ENCODE data around the gene ELAVL4.

Gene ELAVL4

DNA sequence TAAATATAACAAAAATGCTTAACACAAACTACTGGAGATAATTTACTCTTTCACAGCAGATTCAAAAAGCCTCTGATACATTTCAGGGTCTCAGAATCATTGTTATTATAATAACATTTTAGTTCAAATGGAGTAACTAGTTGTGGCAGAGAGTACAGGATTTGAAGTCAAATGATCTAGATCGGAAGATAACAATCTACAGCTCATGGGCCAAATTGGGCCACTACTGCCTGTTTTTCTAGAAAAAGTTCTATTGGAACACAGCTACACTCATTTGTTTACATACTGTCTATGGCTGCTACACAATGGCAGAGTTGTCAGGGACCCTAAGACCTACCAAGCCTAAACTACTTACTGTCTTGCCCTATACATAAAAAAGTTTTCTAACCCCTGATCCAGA, 63.6 kb downstream of the ELAVL4 start:
- H2AK5ac ChIP-seq (ENCODE audit: low read length): no peak overlapping the region
- no peak overlapping the region for H4K5ac ChIP-seq (ENCODE audit: low read length)
- no peak overlapping the region for H2BK5ac ChIP-seq (ENCODE audit: low read length)
- no peak overlapping the region for H3K4me3 ChIP-seq (ENCODE audit: low read length)
- H3K23ac ChIP-seq (ENCODE audit: low read length): no peak overlapping the region
- no peak overlapping the region for H3K56ac ChIP-seq (ENCODE audit: low read length)
- no peak overlapping the region for H4K8ac ChIP-seq (ENCODE audit: low read depth, low read length)
- H3K18ac ChIP-seq (ENCODE audit: low read length): no peak overlapping the region
- H3K27me3 ChIP-seq (ENCODE audit: insufficient read depth, low read length, poor library complexity): no peaks in the 10 kb centered on the region
- WGBS (ENCODE audit: extremely low coverage, insufficient coverage, low lambda C conversion rate): no CpG with 5 or more reads among the region's 1 CpG
- no peak overlapping the region for H2BK15ac ChIP-seq (replicated peaks; ENCODE audit: low read depth)
- H3K36me3 ChIP-seq (ENCODE audit: control insufficient read depth, insufficient read depth, low read length): no peaks in the 10 kb centered on the region
- H2BK120ac ChIP-seq (ENCODE audit: low read depth, low read length): no peak overlapping the region
- H3K27ac ChIP-seq (ENCODE audit: low read depth, low read length): no peak overlapping the region
- no peak overlapping the region for H3K4ac ChIP-seq (ENCODE audit: low read depth, low read length)
- DNase-seq: no peak
- no peaks in the 10 kb centered on the region for H3K4me1 ChIP-seq (ENCODE audit: control insufficient read depth, low read depth, low read length)
- H3K4me2 ChIP-seq (ENCODE audit: low read length): no peak overlapping the region
- no peaks in the 10 kb centered on the region for H3K79me1 ChIP-seq (ENCODE audit: low read length)
- no peaks in the 10 kb centered on the region for H3K79me2 ChIP-seq (ENCODE audit: control insufficient read depth, insufficient read depth, low read length)
- H3K9ac ChIP-seq (ENCODE audit: low read length): no peak overlapping the region

DNA sequence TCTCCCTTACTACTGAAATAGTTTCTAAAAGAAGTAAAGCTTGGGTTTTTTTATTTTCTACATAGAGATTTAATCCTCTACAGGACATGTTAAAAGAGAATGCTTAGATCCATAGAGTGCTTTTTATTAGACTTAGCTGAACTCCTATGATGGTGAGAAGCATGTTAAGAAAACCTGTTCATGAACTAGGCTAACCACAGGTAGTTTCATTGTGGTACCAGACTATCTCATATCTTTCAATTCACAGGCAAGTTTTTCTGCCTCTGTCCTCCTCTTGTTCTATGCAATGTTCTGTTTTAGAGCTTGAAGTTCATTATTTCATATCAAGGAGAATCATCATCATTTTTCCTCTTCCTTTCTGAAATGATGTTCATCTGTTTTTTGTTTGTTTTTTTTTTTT, 65.4 kb downstream of the ELAVL4 start:
- no peak for DNase-seq
- H3K27me3 ChIP-seq (ENCODE audit: insufficient read depth, low read length, poor library complexity): no peaks in the 10 kb centered on the region
- no peak overlapping the region for H4K8ac ChIP-seq (ENCODE audit: low read depth, low read length)
- no peak overlapping the region for H2AK5ac ChIP-seq (ENCODE audit: low read length)
- H2BK5ac ChIP-seq (ENCODE audit: low read length): no peak overlapping the region
- no peak overlapping the region for H2BK120ac ChIP-seq (ENCODE audit: low read depth, low read length)
- H3K4me3 ChIP-seq (ENCODE audit: low read length): no peak overlapping the region
- no peak overlapping the region for H3K27ac ChIP-seq (ENCODE audit: low read depth, low read length)
- no peak overlapping the region for H3K18ac ChIP-seq (ENCODE audit: low read length)
- H3K56ac ChIP-seq (ENCODE audit: low read length): no peak overlapping the region
- H4K5ac ChIP-seq (ENCODE audit: low read length): no peak overlapping the region
- no peak overlapping the region for H3K4ac ChIP-seq (ENCODE audit: low read depth, low read length)
- H2BK15ac ChIP-seq (replicated peaks; ENCODE audit: low read depth): no peak overlapping the region
- H3K23ac ChIP-seq (ENCODE audit: low read length): no peak overlapping the region
- no peaks in the 10 kb centered on the region for H3K79me1 ChIP-seq (ENCODE audit: low read length)
- H3K4me1 ChIP-seq (ENCODE audit: control insufficient read depth, low read depth, low read length): no peaks in the 10 kb centered on the region
- no peaks in the 10 kb centered on the region for H3K79me2 ChIP-seq (ENCODE audit: control insufficient read depth, insufficient read depth, low read length)
- H3K36me3 ChIP-seq (ENCODE audit: control insufficient read depth, insufficient read depth, low read length): no peaks in the 10 kb centered on the region
- no peak overlapping the region for H3K9ac ChIP-seq (ENCODE audit: low read length)
- H3K4me2 ChIP-seq (ENCODE audit: low read length): no peak overlapping the region

DNA sequence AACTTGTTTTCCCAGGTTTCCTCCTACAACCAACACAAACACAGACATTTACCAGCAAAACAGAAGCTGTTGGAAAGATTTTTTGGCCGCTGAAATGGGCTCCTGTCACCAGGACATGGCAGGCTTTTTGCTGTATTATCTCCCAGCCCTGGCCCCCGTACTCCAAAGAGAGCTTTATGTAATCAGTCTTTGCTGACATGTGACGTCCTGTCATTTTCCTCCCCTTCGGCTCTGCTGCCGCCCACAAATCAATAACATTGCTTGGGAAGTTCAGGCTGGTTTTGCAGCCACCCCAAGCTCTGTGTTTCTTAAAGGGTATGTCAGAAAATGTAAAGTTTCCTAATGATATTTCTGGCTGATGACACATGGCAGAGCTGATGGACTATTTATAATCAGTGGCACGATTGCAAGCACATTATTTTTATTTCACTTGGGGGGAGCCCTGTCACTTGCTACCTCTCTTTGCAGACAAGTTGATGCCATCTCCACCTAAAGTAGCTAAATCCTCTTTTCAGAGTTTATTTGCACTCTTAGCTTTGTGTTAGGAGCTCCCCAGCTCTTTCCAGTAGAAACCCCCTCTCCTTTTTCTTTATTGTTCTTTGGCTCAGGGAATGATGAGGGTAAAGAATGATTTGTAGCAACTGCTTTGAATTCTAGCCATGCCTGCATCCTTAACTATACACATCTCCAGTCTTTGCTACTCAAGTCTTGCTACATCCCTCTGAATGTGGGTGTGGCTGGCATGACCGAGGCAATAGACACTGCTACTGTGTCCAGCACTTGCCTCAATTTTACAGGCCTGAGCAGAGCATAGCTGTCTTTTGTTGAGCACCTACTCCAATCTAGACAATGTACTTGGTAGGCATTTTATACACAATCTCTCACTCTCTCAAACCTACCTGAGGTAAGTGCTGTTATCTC, 67.3 kb downstream of the ELAVL4 start:
- Histone ChIP-seq H3K36me3 (ENCODE audit: control insufficient read depth, insufficient read depth, low read length) (no peaks in the 10 kb centered on the region), H3K27ac (ENCODE audit: low read depth, low read length) (no peak overlapping the region), H3K4me3 (ENCODE audit: low read length) (no peak overlapping the region), H3K56ac (ENCODE audit: low read length) (no peak overlapping the region), H4K8ac (ENCODE audit: low read depth, low read length) (no peak overlapping the region), H3K18ac (ENCODE audit: low read length) (peak overlapping the region; percentile 13), H3K27me3 (ENCODE audit: insufficient read depth, low read length, poor library complexity) (no peaks in the 10 kb centered on the region), H2BK15ac (replicated peaks; ENCODE audit: low read depth) (no peak overlapping the region), H3K4me2 (ENCODE audit: low read length) (no peak overlapping the region), H3K9ac (ENCODE audit: low read length) (no peak overlapping the region), H3K4ac (ENCODE audit: low read depth, low read length) (no peak overlapping the region), H2BK120ac (ENCODE audit: low read depth, low read length) (no peak overlapping the region), H3K79me2 (ENCODE audit: control insufficient read depth, insufficient read depth, low read length) (no peaks in the 10 kb centered on the region), H2AK5ac (ENCODE audit: low read length) (no peak overlapping the region), H3K23ac (ENCODE audit: low read length) (no peak overlapping the region), H3K4me1 (ENCODE audit: control insufficient read depth, low read depth, low read length) (peaks cover 2% of the 10 kb centered on the region), H4K5ac (ENCODE audit: low read length) (no peak overlapping the region), H3K79me1 (ENCODE audit: low read length) (no peaks in the 10 kb centered on the region), H2BK5ac (ENCODE audit: low read length) (no peak overlapping the region)
- no CpG with 5 or more reads among the region's 7 CpGs for WGBS (ENCODE audit: extremely low coverage, insufficient coverage, low lambda C conversion rate)
- DNase-seq: no peak

DNA sequence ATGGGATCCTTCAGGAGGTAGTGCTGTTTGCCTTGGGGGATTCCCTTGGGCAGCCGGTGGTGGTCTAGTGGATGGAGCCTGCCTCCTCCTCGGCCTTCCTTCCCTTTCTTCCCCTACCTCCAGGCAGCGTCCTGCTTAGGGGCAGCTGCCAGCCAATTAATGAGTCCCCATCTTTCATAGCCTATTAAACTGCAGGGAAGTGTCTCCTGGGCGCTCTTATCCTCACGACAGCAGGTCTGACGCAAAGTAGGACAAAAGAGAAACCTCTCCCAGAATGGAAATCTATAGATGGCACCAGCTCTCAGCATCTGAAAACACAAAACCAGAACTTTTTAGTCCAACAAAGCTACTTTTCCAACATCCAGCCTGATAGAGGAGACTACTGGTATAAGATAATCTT, 69.3 kb downstream of the ELAVL4 start:
- no peak overlapping the region for H3K9ac ChIP-seq (ENCODE audit: low read length)
- peak overlapping the region; percentile 15 for H2AK5ac ChIP-seq (ENCODE audit: low read length)
- H3K27ac ChIP-seq (ENCODE audit: low read depth, low read length): no peak overlapping the region
- no peak overlapping the region for H4K5ac ChIP-seq (ENCODE audit: low read length)
- no peaks in the 10 kb centered on the region for H3K27me3 ChIP-seq (ENCODE audit: insufficient read depth, low read length, poor library complexity)
- no peaks in the 10 kb centered on the region for H3K36me3 ChIP-seq (ENCODE audit: control insufficient read depth, insufficient read depth, low read length)
- peak overlapping the region; percentile 32 for H3K18ac ChIP-seq (ENCODE audit: low read length)
- H3K79me1 ChIP-seq (ENCODE audit: low read length): no peaks in the 10 kb centered on the region
- no peak for DNase-seq
- no peak overlapping the region for H3K4me2 ChIP-seq (ENCODE audit: low read length)
- no peaks in the 10 kb centered on the region for H3K79me2 ChIP-seq (ENCODE audit: control insufficient read depth, insufficient read depth, low read length)
- H3K23ac ChIP-seq (ENCODE audit: low read length): no peak overlapping the region
- H3K4ac ChIP-seq (ENCODE audit: low read depth, low read length): no peak overlapping the region
- no peak overlapping the region for H3K56ac ChIP-seq (ENCODE audit: low read length)
- no CpG with 5 or more reads among the region's 6 CpGs for WGBS (ENCODE audit: extremely low coverage, insufficient coverage, low lambda C conversion rate)
- H2BK120ac ChIP-seq (ENCODE audit: low read depth, low read length): no peak overlapping the region
- peaks cover 2% of the 10 kb centered on the region for H3K4me1 ChIP-seq (ENCODE audit: control insufficient read depth, low read depth, low read length)
- no peak overlapping the region for H3K4me3 ChIP-seq (ENCODE audit: low read length)
- H2BK5ac ChIP-seq (ENCODE audit: low read length): no peak overlapping the region
- H2BK15ac ChIP-seq (replicated peaks; ENCODE audit: low read depth): no peak overlapping the region
- H4K8ac ChIP-seq (ENCODE audit: low read depth, low read length): no peak overlapping the region

DNA sequence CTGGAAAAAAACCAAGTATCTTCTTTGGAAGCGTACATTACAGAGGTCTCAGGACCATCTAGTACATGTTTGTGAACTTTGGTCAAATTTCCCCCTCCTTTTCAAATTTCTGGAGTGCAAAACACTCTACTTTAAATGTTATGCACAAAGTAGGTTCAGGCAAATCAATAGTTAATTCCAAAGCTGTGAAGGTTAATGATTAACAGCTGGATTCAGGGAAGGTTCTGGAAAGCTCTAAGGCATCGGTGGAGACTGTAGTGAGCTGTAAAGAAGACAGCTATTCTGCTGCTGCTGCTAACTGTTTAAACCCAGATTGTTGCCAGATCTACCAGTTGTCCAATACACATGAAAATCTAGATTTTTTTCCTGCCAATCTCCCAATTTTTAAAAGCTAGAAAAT, 70.9 kb downstream of the ELAVL4 start:
- H3K4ac ChIP-seq (ENCODE audit: low read depth, low read length): no peak overlapping the region
- no peak overlapping the region for H3K4me3 ChIP-seq (ENCODE audit: low read length)
- H2BK5ac ChIP-seq (ENCODE audit: low read length): no peak overlapping the region
- peaks cover 2% of the 10 kb centered on the region for H3K4me1 ChIP-seq (ENCODE audit: control insufficient read depth, low read depth, low read length)
- H4K5ac ChIP-seq (ENCODE audit: low read length): no peak overlapping the region
- no peak overlapping the region for H3K4me2 ChIP-seq (ENCODE audit: low read length)
- no peaks in the 10 kb centered on the region for H3K79me2 ChIP-seq (ENCODE audit: control insufficient read depth, insufficient read depth, low read length)
- H4K8ac ChIP-seq (ENCODE audit: low read depth, low read length): no peak overlapping the region
- H3K27ac ChIP-seq (ENCODE audit: low read depth, low read length): no peak overlapping the region
- H3K27me3 ChIP-seq (ENCODE audit: insufficient read depth, low read length, poor library complexity): no peaks in the 10 kb centered on the region
- H3K18ac ChIP-seq (ENCODE audit: low read length): no peak overlapping the region
- no peak overlapping the region for H3K9ac ChIP-seq (ENCODE audit: low read length)
- no peaks in the 10 kb centered on the region for H3K36me3 ChIP-seq (ENCODE audit: control insufficient read depth, insufficient read depth, low read length)
- no peak overlapping the region for H2BK15ac ChIP-seq (replicated peaks; ENCODE audit: low read depth)
- H2AK5ac ChIP-seq (ENCODE audit: low read length): no peak overlapping the region
- no CpG with 5 or more reads among the region's 2 CpGs for WGBS (ENCODE audit: extremely low coverage, insufficient coverage, low lambda C conversion rate)
- H3K23ac ChIP-seq (ENCODE audit: low read length): no peak overlapping the region
- no peaks in the 10 kb centered on the region for H3K79me1 ChIP-seq (ENCODE audit: low read length)
- no peak overlapping the region for H2BK120ac ChIP-seq (ENCODE audit: low read depth, low read length)
- no peak overlapping the region for H3K56ac ChIP-seq (ENCODE audit: low read length)
- no peak for DNase-seq

DNA sequence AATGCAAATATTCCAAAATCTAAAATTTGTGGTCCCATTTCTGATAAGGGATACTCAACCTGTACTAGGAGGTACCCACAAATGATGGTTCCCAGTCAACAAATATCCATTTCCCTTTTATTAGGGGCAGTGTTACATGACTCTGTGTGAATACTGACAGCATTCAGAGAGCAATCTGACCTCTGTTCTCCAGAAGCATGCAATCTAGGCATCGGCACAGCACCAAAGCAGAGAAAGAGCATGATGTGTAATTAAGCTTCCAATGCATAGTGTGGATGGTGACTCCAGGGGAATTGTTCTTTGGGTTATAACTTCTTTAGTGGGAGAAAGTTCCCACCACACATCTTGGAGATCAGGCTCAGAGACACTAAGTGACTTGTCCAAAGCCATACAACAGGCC, 71.6 kb downstream of the ELAVL4 start:
- H3K4ac ChIP-seq (ENCODE audit: low read depth, low read length): no peak overlapping the region
- no peaks in the 10 kb centered on the region for H3K27me3 ChIP-seq (ENCODE audit: insufficient read depth, low read length, poor library complexity)
- H3K27ac ChIP-seq (ENCODE audit: low read depth, low read length): no peak overlapping the region
- no peak overlapping the region for H3K9ac ChIP-seq (ENCODE audit: low read length)
- no peaks in the 10 kb centered on the region for H3K79me2 ChIP-seq (ENCODE audit: control insufficient read depth, insufficient read depth, low read length)
- no peak overlapping the region for H3K18ac ChIP-seq (ENCODE audit: low read length)
- no peak overlapping the region for H3K23ac ChIP-seq (ENCODE audit: low read length)
- H2BK120ac ChIP-seq (ENCODE audit: low read depth, low read length): no peak overlapping the region
- H2AK5ac ChIP-seq (ENCODE audit: low read length): peak overlapping the region; percentile 35
- H3K79me1 ChIP-seq (ENCODE audit: low read length): no peaks in the 10 kb centered on the region
- no CpG with 5 or more reads among the region's 1 CpG for WGBS (ENCODE audit: extremely low coverage, insufficient coverage, low lambda C conversion rate)
- H3K4me1 ChIP-seq (ENCODE audit: control insufficient read depth, low read depth, low read length): peaks cover 2% of the 10 kb centered on the region
- H4K5ac ChIP-seq (ENCODE audit: low read length): no peak overlapping the region
- H3K56ac ChIP-seq (ENCODE audit: low read length): no peak overlapping the region
- no peaks in the 10 kb centered on the region for H3K36me3 ChIP-seq (ENCODE audit: control insufficient read depth, insufficient read depth, low read length)
- H2BK5ac ChIP-seq (ENCODE audit: low read length): no peak overlapping the region
- no peak overlapping the region for H3K4me2 ChIP-seq (ENCODE audit: low read length)
- H4K8ac ChIP-seq (ENCODE audit: low read depth, low read length): no peak overlapping the region
- no peak overlapping the region for H2BK15ac ChIP-seq (replicated peaks; ENCODE audit: low read depth)
- no peak for DNase-seq
- no peak overlapping the region for H3K4me3 ChIP-seq (ENCODE audit: low read length)
